HG02852 (cell line): ENCODE measurements around the gene GPR162.
"Not testable (repeated sequence)": the region's sequence is repeated elsewhere in the genome, so short reads cannot be mapped to it uniquely, and the experiment has no call there.

Experiments used
- ATAC-seq: cut with Tn5 transposase; IDR thresholded peaks from one replicate; pipeline ENCODE4 v1.9.1; 2021; ENCODE audit warnings: mild to moderate bottlenecking, moderate library complexity; ENCODE audit not compliant: unreplicated experiment

Gene GPR162

DNA sequence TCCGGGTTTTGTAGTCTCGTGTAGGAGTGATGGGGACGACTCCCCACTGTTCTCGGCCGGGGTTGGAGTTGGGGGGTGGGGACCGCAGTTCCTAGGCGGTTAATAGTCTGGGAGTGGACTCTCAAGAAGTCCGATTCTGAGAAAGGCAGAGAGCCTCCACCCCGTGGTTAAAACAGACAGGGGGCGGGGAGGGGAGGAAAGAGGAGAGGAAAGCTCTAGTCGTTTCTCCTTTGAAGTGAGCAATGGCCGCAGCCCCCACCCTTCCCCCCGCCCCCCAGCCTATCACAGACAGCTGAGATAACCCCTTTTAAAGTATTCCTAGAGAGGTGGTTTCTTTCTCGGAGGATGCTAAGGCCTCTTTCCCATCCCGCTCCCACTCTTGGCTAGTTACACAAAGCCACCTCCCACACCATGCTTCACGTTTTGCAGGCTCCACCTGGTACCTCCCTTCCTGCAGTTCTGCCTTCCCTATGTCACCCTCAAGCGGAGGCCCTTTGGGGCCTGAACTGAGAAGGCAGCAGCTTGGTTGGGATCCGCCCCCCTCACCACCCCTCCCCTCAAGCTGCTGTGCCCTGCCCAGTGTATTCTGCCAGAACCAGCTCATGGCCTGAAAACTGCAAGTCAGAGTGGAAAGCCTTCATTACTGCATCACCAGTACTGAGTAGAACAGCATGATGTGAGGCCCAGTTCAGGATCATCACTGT, 31.2 kb downstream of the GPR162 start:
- no peak for ATAC-seq

GRCh38 chr12:6853626-6854025, 32.0 kb downstream of the GPR162 start:
- no peak for ATAC-seq

DNA sequence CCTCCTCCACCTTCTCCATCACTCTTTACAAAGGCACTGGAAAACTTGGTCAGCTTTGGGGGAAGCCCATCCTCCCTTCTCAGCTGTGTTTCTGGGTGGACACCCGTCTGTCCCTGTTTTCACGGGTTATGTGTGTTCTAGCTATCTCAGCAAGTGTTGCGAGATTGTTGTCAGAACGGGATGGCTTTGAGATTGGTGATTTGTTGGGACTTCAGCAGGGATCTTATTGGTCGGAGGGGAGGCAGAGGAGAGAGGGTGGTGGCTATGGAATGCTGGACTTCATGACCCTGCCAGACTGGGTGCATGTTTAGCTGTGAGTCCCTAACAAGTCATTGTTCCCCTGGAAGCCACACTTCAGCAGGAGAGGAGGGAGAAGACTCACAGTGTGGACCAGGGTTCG, 32.4 kb downstream of the GPR162 start:
- ATAC-seq, result no peak

- ATAC-seq, result no peak
These were observed 33.7 kb downstream of the GPR162 start for GRCh38 chr12:6855322-6855721.

GRCh38 chr12:6858799-6859198, 37.2 kb downstream of the GPR162 start:
- ATAC-seq, result no peak

DNA sequence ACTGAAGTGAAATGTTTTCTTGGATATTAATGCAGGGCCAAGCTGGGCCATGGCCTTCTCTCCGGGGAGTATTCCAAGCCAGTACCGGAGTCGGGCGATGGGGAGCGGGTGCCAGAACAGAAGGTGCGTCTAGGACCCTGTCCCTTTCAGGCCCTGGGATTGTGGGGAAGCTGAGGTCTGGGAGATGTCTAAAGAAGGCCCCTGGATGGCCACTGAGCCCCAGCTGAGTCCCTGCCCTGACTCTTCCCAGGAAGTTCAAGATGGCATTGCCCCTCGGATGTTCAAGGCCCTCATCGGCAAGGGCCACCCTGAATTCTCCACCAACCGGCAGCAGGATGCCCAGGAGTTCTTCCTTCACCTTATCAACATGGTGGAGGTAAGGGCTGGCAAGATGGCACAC, 38.5 kb downstream of the GPR162 start:
- no peak for ATAC-seq

DNA sequence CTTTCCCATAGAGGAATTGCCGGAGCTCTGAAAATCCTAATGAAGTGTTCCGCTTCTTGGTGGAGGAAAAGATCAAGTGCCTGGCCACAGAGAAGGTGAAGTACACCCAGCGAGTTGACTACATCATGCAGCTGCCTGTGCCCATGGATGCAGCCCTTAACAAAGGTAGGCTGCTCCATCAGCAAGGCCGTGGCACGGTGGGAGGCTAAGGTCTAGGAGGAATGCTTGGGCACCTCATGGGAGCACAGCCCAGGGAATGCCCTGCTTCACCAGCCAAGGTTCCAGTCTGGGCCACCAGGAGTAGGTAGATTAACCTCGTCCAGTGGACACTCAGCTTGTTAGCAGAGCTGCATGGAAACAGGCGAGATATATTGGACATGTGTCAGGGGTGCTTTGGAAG, 39.3 kb downstream of the GPR162 start:
- ATAC-seq, result no peak

GRCh38 chr12:6861391-6861790, 39.8 kb downstream of the GPR162 start:
- no peak for ATAC-seq

GRCh38 chr12:6863033-6863432, 41.4 kb downstream of the GPR162 start:
- ATAC-seq, result no peak

DNA sequence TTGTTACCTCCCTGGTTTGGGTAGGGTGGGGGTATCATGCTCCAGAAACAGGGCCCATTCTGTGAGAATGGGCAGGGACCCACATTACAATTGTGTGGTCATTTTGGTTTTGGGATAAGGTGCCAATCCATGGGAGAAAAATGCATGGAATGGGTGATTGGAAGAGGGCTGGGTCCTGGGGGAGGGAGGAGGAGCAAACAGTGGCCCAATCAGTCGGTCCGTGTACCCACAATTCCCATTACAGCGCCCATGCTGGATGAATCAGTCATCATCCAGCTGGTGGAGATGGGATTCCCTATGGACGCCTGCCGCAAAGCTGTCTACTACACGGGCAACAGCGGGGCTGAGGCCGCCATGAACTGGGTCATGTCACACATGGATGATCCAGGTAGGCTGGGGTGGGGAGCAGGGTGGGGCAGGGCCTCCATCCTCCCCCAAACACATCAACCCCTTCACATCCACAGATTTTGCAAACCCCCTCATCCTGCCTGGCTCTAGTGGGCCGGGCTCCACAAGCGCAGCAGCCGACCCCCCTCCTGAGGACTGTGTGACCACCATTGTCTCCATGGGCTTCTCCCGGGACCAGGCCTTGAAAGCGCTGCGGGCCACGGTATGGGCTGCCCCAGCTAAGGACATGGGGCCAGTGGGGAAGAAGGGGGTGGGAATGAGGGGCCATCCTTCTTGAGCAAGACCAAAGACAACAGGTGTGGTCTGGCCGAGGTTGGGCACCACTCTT, 42.1 kb downstream of the GPR162 start:
- ATAC-seq, result no peak

DNA sequence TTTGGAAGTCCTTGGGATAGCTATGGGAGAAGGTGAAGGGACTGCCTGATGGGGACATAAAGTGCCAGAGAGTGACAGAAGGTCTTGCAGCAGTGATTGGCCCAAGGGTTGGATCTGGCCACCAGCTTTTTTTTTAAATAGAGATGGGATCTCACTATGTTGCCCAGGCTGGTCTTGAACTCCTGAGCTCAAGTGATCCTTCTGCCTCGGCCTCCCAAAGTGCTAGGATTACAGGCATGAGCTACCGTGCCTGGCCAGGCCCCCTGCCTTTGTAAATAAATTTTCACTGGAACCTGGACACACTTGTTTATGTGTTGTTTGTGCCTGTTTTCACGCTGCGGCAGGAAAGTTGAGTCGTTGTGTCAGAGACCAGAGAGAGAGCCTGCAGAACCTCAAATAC, 43.7 kb downstream of the GPR162 start:
- ATAC-seq, result not testable (repeated sequence)

- no peak for ATAC-seq
These were observed 44.7 kb downstream of the GPR162 start for GRCh38 chr12:6866163-6866919.

- peak; percentile 14 for ATAC-seq
These were observed 45.3 kb downstream of the GPR162 start for GRCh38 chr12:6866920-6867412.

DNA sequence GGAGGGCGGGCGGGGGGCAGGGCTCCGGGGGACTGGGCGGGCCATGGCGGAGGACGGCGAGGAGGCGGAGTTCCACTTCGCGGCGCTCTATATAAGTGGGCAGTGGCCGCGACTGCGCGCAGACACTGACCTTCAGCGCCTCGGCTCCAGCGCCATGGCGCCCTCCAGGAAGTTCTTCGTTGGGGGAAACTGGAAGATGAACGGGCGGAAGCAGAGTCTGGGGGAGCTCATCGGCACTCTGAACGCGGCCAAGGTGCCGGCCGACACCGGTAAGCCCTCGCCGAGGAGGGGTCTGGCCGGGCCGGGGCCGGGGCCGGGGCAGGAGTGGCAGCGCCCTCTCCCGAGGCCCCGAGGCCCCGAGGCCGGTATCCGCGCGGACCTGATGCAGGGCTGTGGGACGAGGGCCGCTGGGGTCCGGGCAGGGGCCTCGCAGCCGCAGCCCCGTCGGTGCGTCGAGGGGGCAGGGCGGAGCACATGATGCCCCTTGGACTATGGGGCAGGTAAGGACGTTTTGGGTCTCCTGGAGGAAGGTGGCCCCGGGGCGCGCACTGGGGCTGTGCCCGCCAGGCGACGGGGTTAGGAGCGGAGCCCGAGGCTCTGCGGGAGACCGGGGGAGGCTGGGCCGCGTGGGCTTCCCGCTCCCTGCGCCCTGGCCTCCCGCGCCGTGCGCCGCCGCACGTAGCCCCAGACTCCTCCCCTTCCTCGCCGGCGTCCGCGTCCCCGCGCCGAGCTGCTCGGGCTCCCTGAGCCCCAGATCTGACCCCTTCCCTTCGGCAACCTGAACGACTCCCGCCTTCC, 46.0 kb downstream of the GPR162 start, which contains the start of gene TPI1:
Gene TPI1, plus strand, starts transcription at position 119 of the 798 bp plus-strand sequence. Its CDS starts 36 bp downstream, at position 155.
- ATAC-seq, result peak; percentile 68

- no peak for ATAC-seq
These were observed 46.8 kb downstream of the GPR162 start for GRCh38 chr12:6868211-6869048.

- ATAC-seq, result no peak
These were observed 47.7 kb downstream of the GPR162 start for GRCh38 chr12:6869049-6870021.

- ATAC-seq, result not testable (repeated sequence)
These were observed 48.7 kb downstream of the GPR162 start for GRCh38 chr12:6870304-6870703.
